ENCODE data around the gene RBM22. TPM values are rescaled to one million over a fixed set of nuclear protein-coding genes. Genes with fewer than 3 reads are reported as not detected.

The RBM22 gene
- polyA plus RNA-seq, 1 of the 3 experiments (the other 2 are of a cell fraction): 30.7 TPM

- H3K9me3 ChIP-seq: no peaks in the 10 kb centered on the region
- H3F3A ChIP-seq (replicated peaks; ENCODE audit: insufficient read depth): peaks cover 58% of the 10 kb centered on the region
- no peaks in the 10 kb centered on the region for H3K27me3 ChIP-seq (ENCODE audit: insufficient read depth)
- ChIA-PET CTCF (interaction anchor here (1.3 to 2.4 kb wide), 7 partner anchors 10 to 80 kb away, joined by 3 to 9 read pairs (median 4); no protein-coding TSS in a partner anchor), POLR2A (no interaction called here)
- peak overlapping the region; percentile 92 to 94 for H3K27ac ChIP-seq (ENCODE audit: low read depth in 2 of 2, low read length in 1 of 2)
- H3K4me3 ChIP-seq (ENCODE audit: low read depth in 2 of 2, low read length in 1 of 2): peak overlapping the region; percentile 45 to 57
- WGBS (ENCODE audit: low lambda C conversion rate): 47% methylated on average over 8 of the region's 9 CpGs
- H3K4me1 ChIP-seq (ENCODE audit: control insufficient read depth in 1 of 2, insufficient read depth in 2 of 2, low read depth in 1 of 2, low read length in 1 of 2): peaks cover 79 to 91% of the 10 kb centered on the region in 2 experiments
- no peaks in the 10 kb centered on the region for H3K36me3 ChIP-seq (replicated peaks in 1 of 2; ENCODE audit: control insufficient read depth in 1 of 2, insufficient read depth in 2 of 2, low read length in 1 of 2)
- no peaks in the 10 kb centered on the region; the same call in 1 of the 2 replicates for H4K20me1 ChIP-seq (ENCODE audit: insufficient read depth)
- H3K9ac ChIP-seq: peak overlapping the region; percentile 74
- H3K9me2 ChIP-seq: no peaks in the 10 kb centered on the region
- H3K4me2 ChIP-seq: peak overlapping the region; percentile 66
- DNase-seq: no peak
- TF ChIP-seq, protein P1, sequence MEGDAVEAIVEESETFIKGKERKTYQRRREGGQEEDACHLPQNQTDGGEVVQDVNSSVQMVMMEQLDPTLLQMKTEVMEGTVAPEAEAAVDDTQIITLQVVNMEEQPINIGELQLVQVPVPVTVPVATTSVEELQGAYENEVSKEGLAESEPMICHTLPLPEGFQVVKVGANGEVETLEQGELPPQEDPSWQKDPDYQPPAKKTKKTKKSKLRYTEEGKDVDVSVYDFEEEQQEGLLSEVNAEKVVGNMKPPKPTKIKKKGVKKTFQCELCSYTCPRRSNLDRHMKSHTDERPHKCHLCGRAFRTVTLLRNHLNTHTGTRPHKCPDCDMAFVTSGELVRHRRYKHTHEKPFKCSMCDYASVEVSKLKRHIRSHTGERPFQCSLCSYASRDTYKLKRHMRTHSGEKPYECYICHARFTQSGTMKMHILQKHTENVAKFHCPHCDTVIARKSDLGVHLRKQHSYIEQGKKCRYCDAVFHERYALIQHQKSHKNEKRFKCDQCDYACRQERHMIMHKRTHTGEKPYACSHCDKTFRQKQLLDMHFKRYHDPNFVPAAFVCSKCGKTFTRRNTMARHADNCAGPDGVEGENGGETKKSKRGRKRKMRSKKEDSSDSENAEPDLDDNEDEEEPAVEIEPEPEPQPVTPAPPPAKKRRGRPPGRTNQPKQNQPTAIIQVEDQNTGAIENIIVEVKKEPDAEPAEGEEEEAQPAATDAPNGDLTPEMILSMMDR (IDR thresholded peaks at IDR 0.05): no peak
- peak; percentile 60; the same call in 1 of the 2 replicates for TF ChIP-seq YY1 (IDR thresholded peaks at IDR 0.05; ENCODE audit: low read depth)
- TF ChIP-seq ELF1 (IDR thresholded peaks at IDR 0.05): peak; percentile 58
- TF ChIP-seq NFIC (IDR thresholded peaks at IDR 0.05; ENCODE audit: borderline replicate concordance): peak; percentile 72; the same call in 1 of the 2 replicates
- TF ChIP-seq EP300 (IDR thresholded peaks at IDR 0.05; ENCODE audit: borderline replicate concordance in 1 of 2, low read depth in 1 of 2, low read length in 1 of 2): peak in 1 of 2 experiments; percentile 59; a peak in 2 of 4 replicates
- 0 out of 2 replicates have a peak, but pooled peaks have one; percentile 32 for TF ChIP-seq FOXM1 (IDR thresholded peaks at IDR 0.05; ENCODE audit: low read depth)
- TF ChIP-seq, protein P2, sequence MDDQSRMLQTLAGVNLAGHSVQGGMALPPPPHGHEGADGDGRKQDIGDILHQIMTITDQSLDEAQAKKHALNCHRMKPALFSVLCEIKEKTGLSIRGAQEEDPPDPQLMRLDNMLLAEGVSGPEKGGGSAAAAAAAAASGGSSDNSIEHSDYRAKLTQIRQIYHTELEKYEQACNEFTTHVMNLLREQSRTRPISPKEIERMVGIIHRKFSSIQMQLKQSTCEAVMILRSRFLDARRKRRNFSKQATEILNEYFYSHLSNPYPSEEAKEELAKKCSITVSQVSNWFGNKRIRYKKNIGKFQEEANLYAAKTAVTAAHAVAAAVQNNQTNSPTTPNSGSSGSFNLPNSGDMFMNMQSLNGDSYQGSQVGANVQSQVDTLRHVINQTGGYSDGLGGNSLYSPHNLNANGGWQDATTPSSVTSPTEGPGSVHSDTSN (IDR thresholded peaks at IDR 0.05): peak; percentile 34; the same call in 1 of the 2 replicates
- peak; percentile 36 for TF ChIP-seq TCF12 (IDR thresholded peaks at IDR 0.05)
- no peak for TF ChIP-seq TEAD4 (IDR thresholded peaks at IDR 0.05; ENCODE audit: borderline replicate concordance, insufficient read depth)
- TF ChIP-seq FOSL2 (IDR thresholded peaks at IDR 0.05; ENCODE audit: borderline replicate concordance, low read depth): peak; percentile 42
- TF ChIP-seq JUND (IDR thresholded peaks at IDR 0.05): peak; percentile 56; the same call in 1 of the 2 replicates
- H3K79me2 ChIP-seq (ENCODE audit: insufficient read depth): peaks cover 38% of the 10 kb centered on the region
- H2AFZ ChIP-seq (ENCODE audit: low read depth): no peak overlapping the region
Measured at GRCh38 chr5:150641006-150641570, 59.8 kb downstream of the RBM22 start.

Other genes with a start within 250 kb of the RBM22 start
- 29.2 and 33.8 TPM in 2 replicates for gene NDST1, start 192.9 kb downstream of the RBM22 start, polyA plus RNA-seq (2012; rRNA removed)
- 3.0 and 5.1 TPM in 2 replicates for gene SYNPO, start 60.4 kb downstream of the RBM22 start, polyA plus RNA-seq (2012; rRNA removed)
- gene MYOZ3, start 39.8 kb downstream of the RBM22 start, polyA plus RNA-seq (2012; rRNA removed): 0.26 and 0.41 TPM in 2 replicates
- 22.8 and 30.5 TPM in 2 replicates for gene DCTN4, start 58.0 kb upstream of the RBM22 start, polyA plus RNA-seq (2012; rRNA removed)
- gene SMIM3, start 77.7 kb upstream of the RBM22 start, polyA plus RNA-seq (2012; rRNA removed): 39.9 and 44.8 TPM in 2 replicates
- gene IRGM, start 145.5 kb upstream of the RBM22 start, polyA plus RNA-seq (2012; rRNA removed): 0.13 and 0.19 TPM in 2 replicates
- gene ZNF300, start 203.9 kb upstream of the RBM22 start, polyA plus RNA-seq (2012; rRNA removed): 3.5 and 4.9 TPM in 2 replicates

Measured in SK-N-SH (cell line).